ENCODE data around the gene C1QBP. TPM values are rescaled to one million over a fixed set of nuclear protein-coding genes. Genes with fewer than 3 reads are reported as not detected.

The C1QBP gene
- total and polyA plus RNA-seq, 9 donors = 58.1 to 192 (median 73.6) TPM

- DNase-seq = no peak
- no peaks in the 10 kb centered on the region for H3K36me3 ChIP-seq
- H3K4me1 ChIP-seq (ENCODE audit: insufficient read depth) = no peaks in the 10 kb centered on the region
- TF ChIP-seq CTCF (IDR thresholded peaks at IDR 0.05) (no peak), POLR2A (IDR thresholded peaks at IDR 0.05) (no peak), EP300 (IDR thresholded peaks at IDR 0.05) (no peak)
- 93 to 97% (median 93%) methylated on average over 3 of the region's 3 CpGs for WGBS, 3 donors
- H3K27ac ChIP-seq = no peak overlapping the region
- H3K4me3 ChIP-seq = no peak overlapping the region
- H3K9me3 ChIP-seq = no peaks in the 10 kb centered on the region
- H3K27me3 ChIP-seq = no peaks in the 10 kb centered on the region
- intact Hi-C loops (cut with DNase I) = no loop called here
Observed at GRCh38 chr17:5430413-5430999, 8.4 kb downstream of the C1QBP start.

DNA sequence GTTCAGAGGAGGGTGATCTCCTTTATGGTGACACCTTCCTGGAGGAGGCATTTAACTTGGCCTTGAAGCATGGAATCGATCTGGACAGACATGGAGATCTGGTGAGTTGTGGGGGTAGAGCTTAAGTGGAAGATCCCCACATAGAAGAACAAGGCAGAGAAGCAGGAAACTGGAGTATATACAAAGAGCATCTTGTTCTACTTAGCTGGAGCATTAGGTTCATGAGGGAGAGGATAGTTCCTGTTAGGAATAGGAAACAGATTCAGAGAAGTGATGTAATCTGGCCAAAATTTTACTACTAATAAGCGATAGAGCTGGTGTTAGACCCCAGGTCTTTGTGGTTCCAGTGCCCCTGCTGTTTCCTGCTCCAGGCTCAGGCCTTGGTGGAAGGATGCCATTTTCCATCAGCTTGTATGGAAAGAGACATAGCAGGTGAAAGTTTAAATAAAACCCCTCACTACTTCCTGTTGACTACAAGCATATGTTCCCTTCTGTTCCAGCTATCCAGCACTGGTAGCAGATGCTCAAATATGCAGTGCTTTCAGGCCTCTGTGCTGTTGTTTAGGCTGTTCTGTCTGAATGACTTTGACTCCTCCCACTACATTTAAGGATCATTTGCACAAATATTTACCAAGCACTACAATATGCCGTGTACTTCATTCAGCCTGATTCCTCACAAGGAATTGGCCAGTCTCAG is 9.6 kb downstream of the C1QBP start:
- DNase-seq = no peak
- TF ChIP-seq CTCF (IDR thresholded peaks at IDR 0.05) (no peak), EP300 (IDR thresholded peaks at IDR 0.05) (no peak), POLR2A (IDR thresholded peaks at IDR 0.05) (no peak)
- intact Hi-C loops (cut with DNase I) = no loop called here
- WGBS, 3 donors = 73 to 80% (median 74%) methylated on average over 3 of the region's 3 CpGs
- Histone ChIP-seq H3K36me3 (no peaks in the 10 kb centered on the region), H3K27me3 (no peaks in the 10 kb centered on the region), H3K9me3 (no peaks in the 10 kb centered on the region), H3K27ac (no peak overlapping the region), H3K4me1 (ENCODE audit: insufficient read depth) (no peaks in the 10 kb centered on the region), H3K4me3 (no peak overlapping the region)

GRCh38 chr17:5425826-5426225 is 13.1 kb downstream of the C1QBP start:
- DNase-seq = no peak
- WGBS, 3 donors = 68 to 86% (median 77%) methylated on average over 3 of the region's 3 CpGs
- H3K36me3 ChIP-seq = no peaks in the 10 kb centered on the region
- no peak overlapping the region for H3K27ac ChIP-seq
- no peak overlapping the region for H3K4me3 ChIP-seq
- no peaks in the 10 kb centered on the region for H3K9me3 ChIP-seq
- TF ChIP-seq CTCF (IDR thresholded peaks at IDR 0.05) (no peak), EP300 (IDR thresholded peaks at IDR 0.05) (no peak), POLR2A (IDR thresholded peaks at IDR 0.05) (no peak)
- H3K4me1 ChIP-seq (ENCODE audit: insufficient read depth) = peaks cover 2% of the 10 kb centered on the region
- intact Hi-C loops (cut with DNase I) = no loop called here
- H3K27me3 ChIP-seq = no peaks in the 10 kb centered on the region

- 65 to 83% (median 77%) methylated on average over 1 of the region's 1 CpG for WGBS, 3 donors
- Histone ChIP-seq H3K4me1 (ENCODE audit: insufficient read depth) (peaks cover 4% of the 10 kb centered on the region), H3K9me3 (no peaks in the 10 kb centered on the region), H3K36me3 (no peaks in the 10 kb centered on the region), H3K27me3 (no peaks in the 10 kb centered on the region), H3K4me3 (no peak overlapping the region), H3K27ac (no peak overlapping the region)
- no peak for DNase-seq
- TF ChIP-seq EP300 (IDR thresholded peaks at IDR 0.05) = no peak
- TF ChIP-seq POLR2A (IDR thresholded peaks at IDR 0.05) = no peak
- TF ChIP-seq CTCF (IDR thresholded peaks at IDR 0.05) = no peak
- intact Hi-C loops (cut with DNase I) = no loop called here
Observed at GRCh38 chr17:5424909-5425308, 14.0 kb downstream of the C1QBP start.

All from ovary (tissue), 9 donors.